ENCODE results near the gene PAK4.
"Not testable (repeated sequence)": the region's sequence is repeated elsewhere in the genome, so short reads cannot be mapped to it uniquely, and the experiment has no call there.

PAK4 gene

GRCh38 chr19:39217094-39217493 lies 91.5 kb downstream of the PAK4 start:
- no peak for DNase-seq

- DNase-seq: no peak
Observed at GRCh38 chr19:39218230-39219007, 92.8 kb downstream of the PAK4 start.

GRCh38 chr19:39219108-39219507 lies 93.5 kb downstream of the PAK4 start:
- DNase-seq: not testable (repeated sequence)

GRCh38 chr19:39223703-39224279 lies 98.2 kb downstream of the PAK4 start:
- no peak for DNase-seq

- no peak for DNase-seq
Observed at GRCh38 chr19:39224910-39225309, 99.3 kb downstream of the PAK4 start.
